K562 (cell line): ENCODE measurements around the gene SLC39A11. TPM values are rescaled to one million over a fixed set of nuclear protein-coding genes. Genes with fewer than 3 reads are reported as not detected.

Experiments
- ATAC-seq: fragments of 200-7000 bp; cut with Tn5 transposase; 3 replicates; pipeline ENCODE4 v1.9.1; 2020; ENCODE audit warnings: moderate library complexity
- BruUV-seq: library from RNA; stranded (reverse); fragments of 400-500 nt; replicated peaks from 2 replicates; lab custom pipeline; 2021; lab: Mats Ljungman, UMichigan
- CTCF ChIA-PET: fragments of 300-600 bp; formaldehyde crosslinking; extraction: SDS; loops from one replicate; lab custom pipeline; 2021; ENCODE audit warnings: low intra/inter-chr PET ratio; lab: Yijun Ruan, JAX
- POLR2A ChIA-PET: fragments of 300-600, 350-650 bp; sonication (Branson Sonifier 250); formaldehyde crosslinking; extraction: SDS; loops from one replicate; lab custom pipeline; 2021; ENCODE audit warnings: antibody characterized with exemption, inconsistent platforms; lab: Yijun Ruan, JAX
- DNase-seq, 4 experiments: peaks; one replicate each; pipeline versions ENCODE4 v3.0.0 to v3.0.0-alpha.2; 2011 to 2018; ENCODE audit warnings: low spot score in 3 of 4, mixed read lengths in 3 of 4; ENCODE audit errors: extremely low read depth in 1 of 4
- FAIRE-seq: peaks from 2 replicates; lab custom pipeline; 2011; peaks lifted over from hg19 to GRCh38; lab: Jason Lieb, UNC
- H2AFZ ChIP-seq: 2 replicates; pipeline ENCODE4 v1.6.0; 2011; ENCODE audit warnings: low read depth, low read length, control low read depth, inconsistent platforms
- H3K27ac ChIP-seq: fragments of 200-600 bp; 3 replicates; pipeline ENCODE4 v1.8.0; 2011; ENCODE audit warnings: low read depth, mild to moderate bottlenecking, control low read depth, inconsistent platforms, low read length, moderate library complexity, mixed read lengths; ENCODE audit errors: extremely low read depth
- H3K27me3 ChIP-seq, 2 experiments: fragments of 300-600 bp in 1 of 2; 2 replicates in 1 of 2; 3 replicates in 1 of 2; pipeline versions ENCODE4 v1.6.0 to v1.8.0; 2011; ENCODE audit warnings: inconsistent platforms in 2 of 2, low read length in 2 of 2, mild to moderate bottlenecking in 1 of 2, mixed read lengths in 1 of 2, moderate library complexity in 1 of 2; ENCODE audit not compliant: control insufficient read depth in 2 of 2, insufficient read depth in 2 of 2
- H3K36me3 ChIP-seq: fragments of 300-600 bp; 3 replicates; pipeline ENCODE4 v1.8.0; 2011; ENCODE audit warnings: mild to moderate bottlenecking, low read length, inconsistent platforms; ENCODE audit not compliant: control insufficient read depth, insufficient read depth
- H3K4me1 ChIP-seq, 2 experiments: fragments of 200-600 bp in 1 of 2; replicated peaks in 1 of 2; 2 replicates in 1 of 2; 3 replicates in 1 of 2; pipeline versions ENCODE4 v1.5.1 to v1.8.0; 2011; ENCODE audit warnings: inconsistent platforms in 2 of 2, low read length in 2 of 2, mild to moderate bottlenecking in 1 of 2, mixed read lengths in 1 of 2, moderate library complexity in 1 of 2; ENCODE audit not compliant: control insufficient read depth in 2 of 2, insufficient read depth in 2 of 2
- H3K4me2 ChIP-seq: 2 replicates; pipeline ENCODE4 v1.6.1; 2011; ENCODE audit warnings: low read length, control low read depth, inconsistent platforms, mixed read lengths; ENCODE audit not compliant: insufficient read depth
- H3K4me3 ChIP-seq: fragments of 200-600 bp; sonication (generic), shearing (Covaris generic); 2 replicates; pipeline ENCODE4 v1.5.1; 2016; ENCODE audit warnings: control low read depth, inconsistent platforms
- H3K79me2 ChIP-seq: fragments of 200-600 bp; 3 replicates; pipeline ENCODE4 v1.8.0; 2011; ENCODE audit warnings: low read length, inconsistent platforms; ENCODE audit not compliant: control insufficient read depth, insufficient read depth
- H3K9ac ChIP-seq, 2 experiments: 2 replicates each; pipeline versions ENCODE4 v1.6.0 to v1.6.1; 2011; ENCODE audit warnings: low read depth in 2 of 2, low read length in 2 of 2, control low read depth in 1 of 2, inconsistent platforms in 1 of 2, mild to moderate bottlenecking in 1 of 2, mixed read lengths in 1 of 2; ENCODE audit not compliant: insufficient read depth in 1 of 2
- H3K9me1 ChIP-seq: one replicate; pipeline ENCODE4 v1.6.0; 2011; ENCODE audit warnings: inconsistent platforms, mild to moderate bottlenecking, low read length, moderate library complexity; ENCODE audit not compliant: control insufficient read depth, insufficient read depth
- H3K9me3 ChIP-seq: replicated peaks from 2 replicates; pipeline ENCODE4 v1.5.1; 2011; ENCODE audit warnings: low read depth, low read length, inconsistent platforms; ENCODE audit not compliant: control insufficient read depth, insufficient read depth
- H4K20me1 ChIP-seq: replicated peaks from 2 replicates; pipeline ENCODE4 v1.6.1; 2011; ENCODE audit warnings: low read length, inconsistent platforms, mixed read lengths; ENCODE audit not compliant: control insufficient read depth, insufficient read depth
- CSDE1 ChIP-seq, 2 experiments: fragments of 450-650 bp; IDR thresholded peaks; 2 replicates each; pipeline ENCODE4 v1.6.1; 2016; ENCODE audit warnings: mild to moderate bottlenecking in 1 of 2
- DNMT1 ChIP-seq: fragments of 450-650 bp; IDR thresholded peaks from 2 replicates; pipeline ENCODE4 v1.6.1; 2016; ENCODE audit warnings: antibody characterized with exemption, mild to moderate bottlenecking
- KHSRP ChIP-seq: fragments of 450-650 bp; IDR thresholded peaks from 2 replicates; pipeline ENCODE4 v1.6.1; 2017
- PREB ChIP-seq: sonication (generic); formaldehyde crosslinking; IDR thresholded peaks from 2 replicates; pipeline ENCODE4 v1.8.1; 2023; ENCODE audit warnings: mild to moderate bottlenecking, missing genetic modification reagents
- PRPF4 ChIP-seq: fragments of 200-400 bp; formaldehyde crosslinking; IDR thresholded peaks from one replicate; pipeline ENCODE4 v1.6.1; 2017; ENCODE audit warnings: low read length, low read depth, mild to moderate bottlenecking; ENCODE audit not compliant: insufficient read depth, poor library complexity, severe bottlenecking
- ZNF212 ChIP-seq: fragments of 450-650 bp; formaldehyde crosslinking; IDR thresholded peaks from 2 replicates; pipeline ENCODE4 v1.4.0; 2020; ENCODE audit warnings: mild to moderate bottlenecking
- WGBS: fragments of 100-300 bp; shearing (Covaris generic); methylation state at CpG from one replicate; pipeline ENCODE4 v1.1.6; 2016; ENCODE audit warnings: low coverage, mixed read lengths; ENCODE audit not compliant: insufficient coverage; ENCODE audit errors: missing lambda C conversion rate; 5-methylcytosine and 5-hydroxymethylcytosine counted together
- in situ Hi-C: fragments of 300-500 bp; cut with MboI; formaldehyde crosslinking; loops from 4 replicates; pipeline ENCODE4 v1.15.0; 2018; ENCODE audit warnings: inconsistent platforms, mixed read lengths
- intact Hi-C: fragments of 100-400 bp; cut with micrococcal nuclease; formaldehyde crosslinking; loops from 2 replicates; pipeline ENCODE4 v1.14.2; 2022
- polyA plus RNA-seq, 8 experiments: library from polyadenylated mRNA; depleted of rRNA in 4 of 8; stranded (reverse) in 5 of 8; unstranded in 3 of 8; fragments of >200 nt; fragmentation: Nextera tagmentation in 2 of 8; fragmentation: Illumina TruSeq in 1 of 8; extraction: Ambion mirVana in 2 of 8; extraction: Trizol in 1 of 8; gene quantifications; 2 replicates each; pipeline versions ENCODE4 v1.2.1 to v1.2.3, GENCODE V29; 2011 to 2014; ENCODE audit warnings: inconsistent platforms in 1 of 8, missing spikeins in 1 of 8
- total RNA-seq, 7 experiments: library from RNA; depleted of rRNA in 6 of 7; stranded (reverse); fragments of >200 nt in 6 of 7; fragmentation: Illumina TruSeq in 2 of 7; extraction: Trizol in 2 of 7; gene quantifications; 2 replicates each; pipeline versions ENCODE4 v1.2.1 to v1.2.3, GENCODE V29; 2011 to 2021; ENCODE audit warnings: low replicate concordance in 1 of 7
- TF ChIP-seq, protein P1 (sequence below): sonication (generic); formaldehyde crosslinking; IDR thresholded peaks from 2 replicates; pipeline ENCODE4 v1.8.1; 2022; ENCODE audit warnings: missing genetic modification reagents
- TF ChIP-seq, protein P2 (sequence below): fragments of 450-650 bp; IDR thresholded peaks from 2 replicates; pipeline ENCODE4 v1.6.1; 2017; ENCODE audit warnings: antibody characterized with exemption, mild to moderate bottlenecking

Gene SLC39A11
- total and polyA plus RNA-seq, 9 of the 15 experiments (the other 6 are each of a cell fraction or from before 2014, with no cell fraction given), result 10.5 to 26.4 (median 13.4) TPM

- Histone ChIP-seq H3K4me1 (no peaks in the 10 kb centered on the region; a peak in 1 of 5 replicates), H3K9me3 (no peaks in the 10 kb centered on the region)
- no peak for TF ChIP-seq PRPF4
- TF ChIP-seq, protein P1, sequence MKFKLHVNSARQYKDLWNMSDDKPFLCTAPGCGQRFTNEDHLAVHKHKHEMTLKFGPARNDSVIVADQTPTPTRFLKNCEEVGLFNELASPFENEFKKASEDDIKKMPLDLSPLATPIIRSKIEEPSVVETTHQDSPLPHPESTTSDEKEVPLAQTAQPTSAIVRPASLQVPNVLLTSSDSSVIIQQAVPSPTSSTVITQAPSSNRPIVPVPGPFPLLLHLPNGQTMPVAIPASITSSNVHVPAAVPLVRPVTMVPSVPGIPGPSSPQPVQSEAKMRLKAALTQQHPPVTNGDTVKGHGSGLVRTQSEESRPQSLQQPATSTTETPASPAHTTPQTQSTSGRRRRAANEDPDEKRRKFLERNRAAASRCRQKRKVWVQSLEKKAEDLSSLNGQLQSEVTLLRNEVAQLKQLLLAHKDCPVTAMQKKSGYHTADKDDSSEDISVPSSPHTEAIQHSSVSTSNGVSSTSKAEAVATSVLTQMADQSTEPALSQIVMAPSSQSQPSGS (CRISPR knock-in tag), result no peak
- TF ChIP-seq, protein P2, sequence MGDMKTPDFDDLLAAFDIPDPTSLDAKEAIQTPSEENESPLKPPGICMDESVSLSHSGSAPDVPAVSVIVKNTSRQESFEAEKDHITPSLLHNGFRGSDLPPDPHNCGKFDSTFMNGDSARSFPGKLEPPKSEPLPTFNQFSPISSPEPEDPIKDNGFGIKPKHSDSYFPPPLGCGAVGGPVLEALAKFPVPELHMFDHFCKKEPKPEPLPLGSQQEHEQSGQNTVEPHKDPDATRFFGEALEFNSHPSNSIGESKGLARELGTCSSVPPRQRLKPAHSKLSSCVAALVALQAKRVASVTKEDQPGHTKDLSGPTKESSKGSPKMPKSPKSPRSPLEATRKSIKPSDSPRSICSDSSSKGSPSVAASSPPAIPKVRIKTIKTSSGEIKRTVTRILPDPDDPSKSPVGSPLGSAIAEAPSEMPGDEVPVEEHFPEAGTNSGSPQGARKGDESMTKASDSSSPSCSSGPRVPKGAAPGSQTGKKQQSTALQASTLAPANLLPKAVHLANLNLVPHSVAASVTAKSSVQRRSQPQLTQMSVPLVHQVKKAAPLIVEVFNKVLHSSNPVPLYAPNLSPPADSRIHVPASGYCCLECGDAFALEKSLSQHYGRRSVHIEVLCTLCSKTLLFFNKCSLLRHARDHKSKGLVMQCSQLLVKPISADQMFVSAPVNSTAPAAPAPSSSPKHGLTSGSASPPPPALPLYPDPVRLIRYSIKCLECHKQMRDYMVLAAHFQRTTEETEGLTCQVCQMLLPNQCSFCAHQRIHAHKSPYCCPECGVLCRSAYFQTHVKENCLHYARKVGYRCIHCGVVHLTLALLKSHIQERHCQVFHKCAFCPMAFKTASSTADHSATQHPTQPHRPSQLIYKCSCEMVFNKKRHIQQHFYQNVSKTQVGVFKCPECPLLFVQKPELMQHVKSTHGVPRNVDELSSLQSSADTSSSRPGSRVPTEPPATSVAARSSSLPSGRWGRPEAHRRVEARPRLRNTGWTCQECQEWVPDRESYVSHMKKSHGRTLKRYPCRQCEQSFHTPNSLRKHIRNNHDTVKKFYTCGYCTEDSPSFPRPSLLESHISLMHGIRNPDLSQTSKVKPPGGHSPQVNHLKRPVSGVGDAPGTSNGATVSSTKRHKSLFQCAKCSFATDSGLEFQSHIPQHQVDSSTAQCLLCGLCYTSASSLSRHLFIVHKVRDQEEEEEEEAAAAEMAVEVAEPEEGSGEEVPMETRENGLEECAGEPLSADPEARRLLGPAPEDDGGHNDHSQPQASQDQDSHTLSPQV, result no peak
- TF ChIP-seq KHSRP, result no peak
- TF ChIP-seq DNMT1, result no peak
- no peak for TF ChIP-seq CSDE1 (IDR thresholded peaks at IDR 0.05)
- TF ChIP-seq ZNF212, result no peak
- no peak for TF ChIP-seq PREB (CRISPR knock-in tag)
- TF ChIP-seq, all 486 proteins: peak for 0
- Histone ChIP-seq H3K9ac (no peak overlapping the region), H3K4me3 (no peak overlapping the region), H3K9me1 (no peaks in the 10 kb centered on the region), H3K36me3 (no peaks in the 10 kb centered on the region), H3K79me2 (no peaks in the 10 kb centered on the region), H3K4me2 (no peak overlapping the region), H3K27ac (no peak overlapping the region), H3K27me3 (peaks cover 16 to 30% of the 10 kb centered on the region in 2 experiments), H4K20me1 (no peaks in the 10 kb centered on the region; the same call in 1 of the 2 replicates), H2AFZ (no peak overlapping the region)
- ATAC-seq, result no peak
- BruUV-seq, result no TSS peak
- 0% methylated on average over 9 of the region's 9 CpGs for WGBS
- no peak for FAIRE-seq
- DNase-seq, result no peak
- intact Hi-C loops, result no loop called here
- in situ Hi-C loops, result no loop called here
- CTCF ChIA-PET, result no interaction called here
- POLR2A ChIA-PET, result no interaction called here
Measured at GRCh38 chr17:72631568-72631948, 460.9 kb downstream of the SLC39A11 start.
